Testis (tissue), 3 donors: ENCODE data around the gene SNX12. TPM values are rescaled to one million over a fixed set of nuclear protein-coding genes. Genes with fewer than 3 reads are reported as not detected.

ENCODE experiments used
- DNase-seq: peaks from one replicate; pipeline ENCODE4 v3.0.0-alpha.2; 2019
- H3K27ac ChIP-seq, 2 donors: fragments of 200-600 bp; sonication (generic); one replicate each; pipeline ENCODE4 v1.5.1; 2019
- H3K27me3 ChIP-seq: fragments of 200-600 bp; sonication (generic); one replicate; pipeline ENCODE4 v1.5.1; 2019
- H3K36me3 ChIP-seq: fragments of 200-600 bp; sonication (generic); one replicate; pipeline ENCODE4 v1.5.1; 2017; ENCODE audit warnings: low read depth; ENCODE audit errors: missing control alignments
- H3K4me1 ChIP-seq: fragments of 200-600 bp; sonication (generic); one replicate; pipeline ENCODE4 v1.5.1; 2019
- H3K4me3 ChIP-seq, 2 donors: fragments of 200-600 bp; sonication (generic); one replicate each; pipeline ENCODE4 v1.5.1; 2017 to 2019
- H3K9me3 ChIP-seq: fragments of 200-600 bp; sonication (generic); one replicate; pipeline ENCODE4 v1.5.1; 2017
- CTCF ChIP-seq, 3 experiments: fragments of 450-650 bp in 2 of 3; fragments of 200-600 bp in 1 of 3; sonication (generic) in 1 of 3; IDR thresholded peaks; one replicate each; pipeline ENCODE4 v1.5.1; 2016 to 2019; ENCODE audit warnings: antibody characterized with exemption in 3 of 3, mild to moderate bottlenecking in 2 of 3, moderate library complexity in 1 of 3
- POLR2A ChIP-seq: fragments of 450-650 bp; IDR thresholded peaks from one replicate; pipeline ENCODE4 v1.6.1; 2017; ENCODE audit warnings: antibody characterized with exemption, mild to moderate bottlenecking, moderate library complexity
- whole genome bisulfite sequencing, 2 donors: methylation state at CpG; one replicate each; pipeline ENCODE4 v1.1.5; 2018; 5-methylcytosine and 5-hydroxymethylcytosine counted together
- intact Hi-C: fragments of 100-400 bp; cut with DNase I; formaldehyde crosslinking; loops from one replicate; pipeline ENCODE4 v1.15.1; 2023; ENCODE audit warnings: low total_unique reads
- polyA plus RNA-seq: library from polyadenylated mRNA; stranded (reverse); fragments of 350-450 nt; fragmentation: Illumina TruSeq; extraction: RNeasy Lipid Tissue Mini Kit (QIAGEN cat#74804); gene quantifications from one replicate; pipeline ENCODE4 v1.2.3, GENCODE V29; 2014; ENCODE audit warnings: low read depth, low replicate concordance; ENCODE audit not compliant: insufficient read depth
- total RNA-seq, 2 donors: library from RNA; depleted of rRNA; stranded (reverse); fragments of >200 nt; gene quantifications; one replicate each; pipeline ENCODE4 v1.2.3, GENCODE V29; 2016

SNX12 gene
- total and polyA plus RNA-seq, 3 donors from 2014 or later: 35.4 to 53.1 (median 39.4) TPM

- DNase-seq: no peak
- Histone ChIP-seq H3K27ac (no peak overlapping the region), H3K27me3 (no peaks in the 10 kb centered on the region), H3K9me3 (no peaks in the 10 kb centered on the region), H3K4me3 (no peak overlapping the region), H3K4me1 (no peaks in the 10 kb centered on the region), H3K36me3 (no peaks in the 10 kb centered on the region)
- WGBS, 2 donors: 62 to 77% methylated on average over 3 of the region's 3 CpGs
- no peak for TF ChIP-seq POLR2A
- intact Hi-C loops: no loop called here
These were observed 13.4 kb upstream of the SNX12 start for GRCh38 chrX:71081330-71082123.

GRCh38 chrX:71070531-71070930 lies 2.4 kb upstream of the SNX12 start:
- Histone ChIP-seq H3K4me3 (no peak overlapping the region), H3K27me3 (no peaks in the 10 kb centered on the region), H3K9me3 (no peaks in the 10 kb centered on the region), H3K27ac (no peak overlapping the region), H3K36me3 (no peaks in the 10 kb centered on the region), H3K4me1 (no peaks in the 10 kb centered on the region)
- intact Hi-C loops: no loop called here
- WGBS, 2 donors: 63 to 72% methylated on average over 5 of the region's 5 CpGs
- no peak for DNase-seq
- TF ChIP-seq POLR2A (no peak), CTCF (IDR thresholded peaks at IDR 0.05) (no peak)

DNA sequence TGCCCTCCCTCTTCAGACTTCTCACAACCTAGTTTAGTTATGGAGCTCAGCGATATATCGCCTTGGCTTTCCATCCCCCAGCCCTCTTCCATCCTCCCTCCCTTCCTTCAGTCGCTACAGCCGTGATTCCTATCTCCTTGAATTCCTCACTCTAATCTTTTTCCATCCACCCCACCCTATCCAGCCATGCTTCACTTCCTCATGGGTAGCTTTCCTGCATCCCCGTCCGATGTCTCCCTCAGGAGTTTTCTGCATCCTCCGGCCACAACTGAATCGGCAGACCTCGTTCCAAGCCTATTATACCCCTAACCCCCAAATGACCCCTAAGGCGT lies 456 bp downstream of the SNX12 start:
- no peak for TF ChIP-seq CTCF (IDR thresholded peaks at IDR 0.05)
- no peak for TF ChIP-seq POLR2A
- Histone ChIP-seq H3K4me3 (peak overlapping the region; percentile 58 to 80), H3K4me1 (no peaks in the 10 kb centered on the region), H3K27me3 (no peaks in the 10 kb centered on the region), H3K27ac (peak overlapping the region; percentile 83 to 90), H3K36me3 (no peaks in the 10 kb centered on the region), H3K9me3 (no peaks in the 10 kb centered on the region)
- 0% methylated on average over 9 to 10 of the region's 10 CpGs for WGBS, 2 donors
- intact Hi-C loops: no loop called here
- peak; percentile 19 for DNase-seq

DNA sequence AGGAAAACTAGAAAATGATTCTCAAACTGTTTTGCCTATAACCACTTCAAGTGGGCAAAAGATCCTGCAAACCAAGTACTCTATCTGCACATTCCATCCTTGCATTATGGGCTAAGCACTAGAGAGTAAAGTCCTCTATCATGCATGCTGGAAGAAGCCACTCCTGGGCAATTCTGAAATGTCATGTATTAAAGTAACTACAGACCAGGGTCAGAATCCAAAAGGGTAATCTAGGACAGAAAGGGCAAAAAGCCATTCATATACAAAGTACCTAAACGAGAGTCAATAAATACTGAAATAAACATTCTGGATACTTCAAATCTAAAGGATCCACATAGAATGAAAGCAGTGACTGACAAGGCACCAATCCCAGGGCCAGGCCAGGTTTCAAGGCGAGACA lies 1.0 kb downstream of the SNX12 start:
- H3K4me1 ChIP-seq: no peaks in the 10 kb centered on the region
- TF ChIP-seq POLR2A (no peak), CTCF (IDR thresholded peaks at IDR 0.05) (no peak)
- intact Hi-C loops: no loop called here
- DNase-seq: peak; percentile 16
- no peaks in the 10 kb centered on the region for H3K27me3 ChIP-seq
- 4 to 5% methylated on average over 2 of the region's 2 CpGs for WGBS, 2 donors
- peak overlapping the region; percentile 83 to 90 for H3K27ac ChIP-seq
- H3K36me3 ChIP-seq: no peaks in the 10 kb centered on the region
- H3K9me3 ChIP-seq: no peaks in the 10 kb centered on the region
- H3K4me3 ChIP-seq: peak overlapping the region; percentile 58 to 80

DNA sequence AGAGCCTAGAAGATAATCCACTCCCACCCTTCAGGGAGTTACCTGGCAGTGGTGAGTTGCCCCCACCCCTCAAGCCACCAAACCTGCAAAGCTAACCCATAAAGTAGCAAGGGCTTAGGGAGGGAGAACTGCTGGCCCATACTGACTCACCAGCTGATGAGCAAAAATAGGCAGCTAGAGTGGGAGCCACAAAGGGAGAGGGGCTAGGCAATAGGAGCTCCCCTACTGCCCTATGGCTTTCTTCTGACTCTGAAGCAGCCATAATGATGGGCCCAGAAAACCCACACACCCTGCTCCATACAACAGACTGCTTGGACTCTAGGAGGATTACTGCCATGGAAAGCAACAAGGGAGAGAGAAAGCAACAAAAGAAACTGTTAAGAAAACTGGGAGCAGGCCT lies 8.0 kb downstream of the SNX12 start:
- Histone ChIP-seq H3K27ac (no peak overlapping the region), H3K36me3 (no peaks in the 10 kb centered on the region), H3K4me3 (no peak overlapping the region), H3K27me3 (no peaks in the 10 kb centered on the region), H3K9me3 (no peaks in the 10 kb centered on the region), H3K4me1 (no peaks in the 10 kb centered on the region)
- intact Hi-C loops: no loop called here
- TF ChIP-seq POLR2A (no peak), CTCF (IDR thresholded peaks at IDR 0.05) (no peak)
- no peak for DNase-seq
